Measurements from ENCODE around the gene CACNA1C.

The CACNA1C gene

GRCh38 chr12:2531371-2531770, 478.6 kb downstream of the CACNA1C start:
- in situ Hi-C loops (cut with MboI; ENCODE audit: low sequenced_read_pairs), result no loop called here

GRCh38 chr12:2533036-2533435, 480.2 kb downstream of the CACNA1C start:
- in situ Hi-C loops (cut with MboI; ENCODE audit: low sequenced_read_pairs), result no loop called here

DNA sequence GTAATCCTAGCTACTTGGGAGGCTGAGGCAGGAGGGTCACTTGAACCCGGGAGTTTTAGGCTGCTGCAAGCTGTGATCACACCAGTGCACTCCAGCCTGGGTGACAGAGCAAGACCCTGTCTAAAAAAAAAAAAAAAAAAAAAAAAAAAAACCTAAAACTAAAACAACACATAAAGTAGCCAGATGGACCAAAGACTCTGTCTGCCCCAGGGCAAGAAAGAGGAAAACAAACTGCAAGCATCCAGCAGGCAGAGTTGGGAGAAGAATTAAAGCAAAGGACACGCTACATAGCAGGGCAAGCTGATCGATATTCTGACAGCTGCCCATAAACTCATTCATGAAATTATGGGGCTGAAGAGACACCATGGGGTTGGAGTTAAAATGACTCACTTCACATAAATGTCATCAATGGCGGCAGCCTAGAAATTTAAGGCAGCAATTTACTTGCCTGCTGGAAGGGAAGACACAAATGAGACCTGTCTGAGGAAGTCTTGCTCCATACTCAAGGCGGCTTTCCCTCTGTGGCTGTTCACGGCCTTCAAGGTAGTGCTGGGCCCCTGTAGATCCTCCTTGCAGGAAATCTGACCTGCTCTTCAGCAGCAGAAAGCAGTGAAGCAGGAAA, 482.9 kb downstream of the CACNA1C start:
- in situ Hi-C loops (cut with MboI; ENCODE audit: low sequenced_read_pairs), result no loop called here

DNA sequence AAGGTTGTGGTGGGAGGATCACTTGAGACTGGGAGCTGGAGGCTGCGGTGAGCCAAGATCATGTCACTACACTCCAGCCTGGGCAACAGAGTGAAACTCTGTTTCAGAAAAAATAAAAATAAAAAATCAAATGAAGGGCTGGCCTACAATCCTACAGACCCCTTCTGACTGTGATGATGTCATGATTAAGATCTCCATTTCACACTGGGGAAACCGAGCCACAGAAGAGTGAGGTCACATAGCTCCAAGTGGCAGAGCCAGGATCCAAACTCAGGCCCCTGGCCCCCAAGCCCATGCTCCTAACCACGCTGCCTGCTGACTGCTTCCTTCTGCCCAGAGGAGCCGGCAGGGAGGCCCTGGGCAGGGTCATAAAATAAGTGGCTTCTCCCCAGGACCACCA, 483.9 kb downstream of the CACNA1C start:
- in situ Hi-C loops (cut with MboI; ENCODE audit: low sequenced_read_pairs), result no loop called here

GRCh38 chr12:2537868-2538541, 485.2 kb downstream of the CACNA1C start:
- in situ Hi-C loops (cut with MboI; ENCODE audit: low sequenced_read_pairs), result no loop called here

DNA sequence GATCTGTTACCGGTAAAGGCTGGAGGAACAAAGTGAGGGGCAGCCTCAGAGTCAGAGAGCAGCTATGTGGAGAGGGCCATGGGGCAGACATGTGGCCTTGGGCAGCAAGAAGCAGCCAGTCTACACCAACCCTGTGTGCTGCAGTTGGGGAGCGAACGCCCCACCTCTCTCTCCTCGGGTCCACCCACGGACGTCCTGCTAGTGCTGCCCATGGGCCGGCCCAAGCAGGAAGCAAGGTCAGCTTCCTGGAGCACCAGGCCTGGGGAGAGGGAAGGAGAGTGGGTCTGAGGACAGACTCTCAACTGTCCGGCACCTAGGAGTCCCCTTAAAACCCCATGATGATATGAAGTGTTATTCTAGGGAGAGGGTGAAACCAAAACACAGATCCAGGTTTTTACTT, 487.2 kb downstream of the CACNA1C start:
- in situ Hi-C loops (cut with MboI; ENCODE audit: low sequenced_read_pairs), result no loop called here

DNA sequence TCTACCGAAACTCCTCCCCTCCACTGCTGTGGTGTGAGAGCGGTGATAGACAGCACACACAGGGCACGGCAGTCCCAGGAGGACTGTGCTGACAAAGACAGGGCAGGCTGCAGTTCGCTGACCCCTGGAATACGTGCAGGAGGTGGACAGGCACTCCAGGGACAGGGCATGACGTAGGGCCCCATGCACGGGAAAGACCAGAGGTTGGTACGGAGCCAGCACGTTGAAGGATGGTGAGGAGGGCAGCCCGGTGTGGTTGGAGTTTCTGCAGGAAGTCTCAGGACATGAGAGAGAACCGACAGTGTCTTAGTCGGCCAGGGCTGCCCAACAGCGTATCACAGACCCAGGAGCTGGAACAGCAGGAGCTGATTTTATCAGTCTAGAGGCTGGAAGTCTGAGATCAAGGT, 487.8 kb downstream of the CACNA1C start:
- in situ Hi-C loops (cut with MboI; ENCODE audit: low sequenced_read_pairs), result no loop called here

GRCh38 chr12:2541631-2542204, 488.9 kb downstream of the CACNA1C start:
- in situ Hi-C loops (cut with MboI; ENCODE audit: low sequenced_read_pairs), result no loop called here

DNA sequence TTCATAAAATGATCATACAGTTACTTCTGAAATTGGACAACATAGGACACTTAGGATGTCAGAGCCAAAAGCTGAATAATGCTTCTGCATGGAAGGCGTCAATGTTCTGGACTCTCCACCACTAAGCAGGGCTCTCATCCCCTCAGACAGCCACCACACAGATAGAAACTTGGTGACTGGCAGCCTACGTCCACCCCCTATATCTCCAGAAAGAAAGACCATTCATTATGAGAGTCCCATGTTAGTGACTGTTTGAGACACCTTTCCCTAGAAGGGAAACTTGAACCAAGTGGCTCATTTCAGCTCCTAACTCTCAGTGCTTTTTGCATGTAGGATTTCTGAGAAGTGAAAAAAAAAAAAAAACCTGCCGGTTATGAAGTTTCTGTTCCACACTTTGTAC, 491.0 kb downstream of the CACNA1C start:
- in situ Hi-C loops (cut with MboI; ENCODE audit: low sequenced_read_pairs), result no loop called here

DNA sequence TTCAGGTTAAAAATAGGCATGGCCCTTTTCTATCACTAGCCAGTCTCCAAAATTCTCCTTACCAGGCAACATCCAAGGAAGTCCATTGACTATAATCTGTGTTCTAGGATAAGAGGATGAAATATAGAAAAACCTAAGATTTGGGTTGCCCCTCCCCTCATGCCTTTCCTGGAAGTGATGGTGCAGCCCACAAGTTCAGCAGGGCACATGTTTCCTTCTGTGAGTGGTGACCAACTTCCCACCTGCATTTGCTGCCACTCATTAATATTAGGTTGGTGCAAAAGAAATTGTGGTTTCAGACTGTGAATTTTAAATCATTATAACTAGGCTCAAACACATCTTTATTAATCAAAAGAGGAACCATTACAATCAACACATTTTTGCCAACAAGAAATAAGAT, 491.4 kb downstream of the CACNA1C start:
- in situ Hi-C loops (cut with MboI; ENCODE audit: low sequenced_read_pairs), result no loop called here

DNA sequence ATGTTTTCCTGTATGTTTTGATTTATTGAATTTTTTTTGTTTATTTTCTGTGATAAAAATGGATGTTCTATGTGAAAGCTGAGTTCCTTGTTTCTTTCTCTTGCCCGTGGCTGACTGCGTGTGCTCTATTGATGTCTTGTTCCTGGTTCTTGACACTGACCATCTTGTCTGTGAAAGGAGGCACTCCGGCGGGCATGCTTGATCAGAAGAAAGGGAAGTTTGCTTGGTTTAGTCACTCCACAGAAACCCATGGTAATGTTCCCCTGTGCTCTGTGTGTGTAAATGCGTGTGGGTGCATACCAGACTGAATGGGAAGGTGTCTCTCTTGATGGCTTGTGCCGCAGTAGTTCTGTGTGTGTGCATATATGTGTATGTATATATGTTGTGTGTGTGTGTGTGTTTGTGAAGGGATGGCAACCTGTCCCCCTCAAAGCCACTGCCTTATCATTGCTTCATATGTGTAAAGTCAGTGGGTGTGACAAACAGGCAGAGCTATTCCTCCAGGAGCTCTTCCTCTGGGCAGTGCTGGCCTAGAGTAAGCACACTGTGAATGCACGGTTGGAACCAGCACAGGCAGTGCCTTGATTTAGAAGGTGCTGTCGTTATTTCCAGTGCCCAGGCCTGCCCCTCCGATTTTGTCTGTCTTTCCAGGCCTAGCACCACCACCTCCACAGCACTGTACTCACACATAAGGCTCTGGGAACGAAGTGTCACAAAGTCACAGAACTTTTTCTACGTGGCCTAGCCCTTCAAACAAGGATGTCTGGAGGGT, 494.7 kb downstream of the CACNA1C start:
- in situ Hi-C loops (cut with MboI; ENCODE audit: low sequenced_read_pairs), result no loop called here

GRCh38 chr12:2548081-2548480, 495.3 kb downstream of the CACNA1C start:
- in situ Hi-C loops (cut with MboI; ENCODE audit: low sequenced_read_pairs), result no loop called here

DNA sequence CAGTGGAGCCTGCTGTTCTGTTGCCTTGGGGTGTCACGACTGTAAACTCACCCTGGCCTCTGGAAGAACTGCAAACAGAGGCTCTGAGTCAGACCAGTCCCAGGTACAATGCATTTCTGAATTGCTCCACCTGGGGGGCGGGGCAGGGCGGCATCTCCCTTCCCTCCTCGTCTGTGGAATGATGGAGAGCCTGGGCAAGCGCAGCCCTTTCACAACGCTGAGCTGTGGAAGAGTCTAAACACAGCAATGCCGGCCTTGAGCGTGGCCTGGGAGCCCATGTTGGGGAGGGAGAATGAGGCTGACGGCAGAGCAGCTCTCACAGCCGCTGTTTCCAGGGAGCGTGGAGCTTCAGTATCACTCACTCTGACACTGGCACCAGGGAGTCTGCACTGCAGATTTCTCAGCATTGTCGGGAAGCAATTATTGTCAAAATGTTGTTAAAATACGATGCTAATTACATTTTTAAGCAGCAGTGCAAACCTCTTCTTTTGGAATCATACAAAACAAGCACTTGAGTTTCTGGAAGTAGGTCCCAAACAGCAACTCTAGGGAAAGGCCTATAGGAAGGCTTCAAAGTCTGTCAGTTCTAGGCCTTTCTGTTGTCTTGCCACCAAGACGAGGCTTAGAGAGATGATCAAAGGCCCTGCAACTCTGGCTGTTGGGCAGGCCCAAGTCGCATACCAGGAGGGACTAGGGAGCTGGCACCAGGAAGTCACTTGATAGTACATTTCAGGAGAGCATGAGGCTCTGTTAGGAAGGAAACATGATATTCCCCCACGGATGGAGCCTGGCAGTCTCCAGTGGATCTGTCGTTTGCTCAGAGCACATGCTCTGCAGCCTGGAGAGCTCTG, 498.0 kb downstream of the CACNA1C start:
- in situ Hi-C loops (cut with MboI; ENCODE audit: low sequenced_read_pairs), result no loop called here

GRCh38 chr12:2551412-2551900, 498.7 kb downstream of the CACNA1C start:
- in situ Hi-C loops (cut with MboI; ENCODE audit: low sequenced_read_pairs), result no loop called here

GRCh38 chr12:2552000-2552756, 499.4 kb downstream of the CACNA1C start:
- in situ Hi-C loops (cut with MboI; ENCODE audit: low sequenced_read_pairs), result no loop called here

DNA sequence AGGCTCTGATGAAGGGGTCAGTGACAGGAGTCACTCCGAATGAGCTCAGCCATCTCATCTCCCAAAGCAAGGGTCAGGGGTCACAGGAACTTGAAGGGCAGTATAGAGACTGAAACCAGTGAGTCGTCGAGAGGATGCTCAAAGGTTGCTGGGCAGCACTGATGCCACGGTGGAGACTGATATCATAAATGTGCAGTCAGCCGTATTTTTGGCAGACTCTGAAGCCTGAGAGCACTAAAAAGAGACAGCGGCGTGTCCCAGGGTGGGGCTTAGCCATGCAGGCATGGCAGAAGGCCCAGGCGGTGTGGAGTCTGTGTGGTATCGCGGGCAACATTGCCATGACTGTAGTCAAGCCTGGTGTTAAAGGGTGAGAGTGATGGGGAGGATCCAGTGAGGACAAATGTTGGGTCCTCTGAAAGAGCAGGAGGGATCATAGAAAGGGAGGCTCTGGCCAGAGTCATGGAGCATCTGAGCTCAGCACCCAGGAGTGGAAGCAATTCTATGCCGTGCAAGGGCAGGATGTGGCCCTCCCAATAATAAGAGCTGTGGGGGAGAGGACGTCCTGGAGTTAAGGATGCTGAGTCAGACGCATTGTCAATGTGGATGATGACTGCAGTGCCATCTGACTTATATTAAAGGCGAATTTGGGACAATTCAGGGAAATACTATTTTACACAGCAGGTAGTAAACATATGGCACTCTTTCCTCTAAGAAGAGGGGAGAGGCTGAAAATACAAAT, 500.8 kb downstream of the CACNA1C start:
- in situ Hi-C loops (cut with MboI; ENCODE audit: low sequenced_read_pairs), result no loop called here

DNA sequence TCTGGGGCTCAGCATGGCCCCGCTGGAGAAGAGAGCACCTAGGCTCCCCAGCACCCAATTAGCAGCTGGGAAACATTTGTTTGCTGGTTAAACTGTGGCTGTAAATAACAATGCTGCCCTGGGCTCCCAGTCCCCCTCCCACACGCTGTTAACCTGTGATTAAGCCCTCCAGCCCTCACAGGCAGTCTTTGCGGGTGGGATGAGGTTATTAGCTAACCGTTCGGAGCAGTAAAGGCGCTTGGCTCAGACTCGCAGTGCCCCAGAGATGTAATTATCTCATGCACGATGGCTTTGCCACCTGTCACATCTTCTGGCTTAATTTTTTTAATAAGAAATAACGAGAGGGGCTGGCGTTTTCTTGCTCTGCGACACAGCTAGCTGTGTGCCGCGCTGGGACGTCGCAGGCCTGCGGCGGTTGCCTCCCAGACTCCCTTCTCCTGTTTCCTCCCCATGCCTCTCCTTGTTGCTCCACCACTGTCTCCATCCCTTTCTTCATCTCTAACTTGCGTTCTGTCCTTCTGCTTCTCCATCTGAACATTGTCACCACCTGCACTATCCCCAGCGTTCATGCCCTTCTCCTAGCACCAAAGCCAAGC, 502.8 kb downstream of the CACNA1C start:
- in situ Hi-C loops (cut with MboI; ENCODE audit: low sequenced_read_pairs), result no loop called here

- in situ Hi-C loops (cut with MboI; ENCODE audit: low sequenced_read_pairs), result no loop called here
Measured at GRCh38 chr12:2557597-2557996, 504.8 kb downstream of the CACNA1C start.

- in situ Hi-C loops (cut with MboI; ENCODE audit: low sequenced_read_pairs), result no loop called here
Measured at GRCh38 chr12:2559931-2560330, 507.1 kb downstream of the CACNA1C start.

All from hTERT RPE-1 (cell line).